Measurements from ENCODE around the gene IYD.
"Not testable (repeated sequence)": the region's sequence is repeated elsewhere in the genome, so short reads cannot be mapped to it uniquely, and the experiment has no call there.

The IYD gene

GRCh38 chr6:150352321-150353296 is 16.2 kb upstream of the IYD start:
- DNase-seq = no peak

GRCh38 chr6:150353445-150353844 is 15.4 kb upstream of the IYD start:
- no peak for DNase-seq

- no peak for DNase-seq
These were observed 13.8 kb upstream of the IYD start for GRCh38 chr6:150354754-150355571.

GRCh38 chr6:150355932-150356331 is 12.9 kb upstream of the IYD start:
- no peak for DNase-seq

- DNase-seq = no peak
These were observed 6.9 kb upstream of the IYD start for GRCh38 chr6:150361876-150362275.

- no peak for DNase-seq
These were observed 5.1 kb upstream of the IYD start for GRCh38 chr6:150363733-150364132.

GRCh38 chr6:150366118-150366778 is 2.6 kb upstream of the IYD start:
- DNase-seq = no peak

- DNase-seq = no peak
These were observed 596 bp downstream of the IYD start for GRCh38 chr6:150369408-150369807.

GRCh38 chr6:150370112-150370511 is 1.3 kb downstream of the IYD start:
- no peak for DNase-seq

- no peak for DNase-seq
These were observed 2.5 kb downstream of the IYD start for GRCh38 chr6:150371356-150371755.

- no peak for DNase-seq
These were observed 3.2 kb downstream of the IYD start for GRCh38 chr6:150372051-150372450.

GRCh38 chr6:150373260-150373701 is 4.5 kb downstream of the IYD start:
- no peak for DNase-seq

- DNase-seq = not testable (repeated sequence)
These were observed 5.5 kb downstream of the IYD start for GRCh38 chr6:150374346-150374745.

- DNase-seq = no peak
These were observed 8.5 kb downstream of the IYD start for GRCh38 chr6:150377211-150377781.

- no peak for DNase-seq
These were observed 11.4 kb downstream of the IYD start for GRCh38 chr6:150380256-150380655.

- no peak for DNase-seq
These were observed 13.4 kb downstream of the IYD start for GRCh38 chr6:150382171-150382570.

GRCh38 chr6:150391414-150391813 is 22.6 kb downstream of the IYD start:
- DNase-seq = no peak

GRCh38 chr6:150391890-150392289 is 23.1 kb downstream of the IYD start:
- no peak for DNase-seq

GRCh38 chr6:150392452-150393220 is 23.8 kb downstream of the IYD start:
- DNase-seq = no peak

- DNase-seq = no peak
These were observed 25.5 kb downstream of the IYD start for GRCh38 chr6:150394053-150394898.

- no peak for DNase-seq
These were observed 26.1 kb downstream of the IYD start for GRCh38 chr6:150394899-150395295.
